HG03558 (cell line): Measurements from ENCODE around the gene C17orf107.

Experiments
- ATAC-seq: cut with Tn5 transposase; IDR thresholded peaks from one replicate; pipeline ENCODE4 v1.9.1; 2021; ENCODE audit warnings: moderate number of reproducible peaks; ENCODE audit not compliant: unreplicated experiment; ENCODE audit errors: extremely low read depth

The C17orf107 gene

GRCh38 chr17:4947010-4947410 is 47.7 kb downstream of the C17orf107 start:
- no peak for ATAC-seq

GRCh38 chr17:4947411-4948165 is 48.3 kb downstream of the C17orf107 start:
- ATAC-seq: no peak

- no peak for ATAC-seq
Measured at GRCh38 chr17:4948166-4948930, 49.0 kb downstream of the C17orf107 start, which contains the start of gene PFN1. Gene PFN1, minus strand, starts transcription at chr17:4948530. Its CDS starts 136 bp downstream, at chr17:4948394.

GRCh38 chr17:4948931-4949320 is 49.6 kb downstream of the C17orf107 start:
- no peak for ATAC-seq

- no peak for ATAC-seq
Measured at GRCh38 chr17:4949321-4950074, 50.2 kb downstream of the C17orf107 start.

GRCh38 chr17:4950075-4950745 is 50.9 kb downstream of the C17orf107 start:
- ATAC-seq: no peak

- no peak for ATAC-seq
Measured at GRCh38 chr17:4950746-4951204, 51.4 kb downstream of the C17orf107 start, which contains the start of gene ENO3. Gene ENO3, plus strand, starts transcription at chr17:4951119. Its CDS starts 711 bp downstream, at chr17:4951830.

GRCh38 chr17:4951486-4951885 is 52.1 kb downstream of the C17orf107 start:
- ATAC-seq: no peak
